ENCODE measurements around the gene TTLL11. TPM values are rescaled to one million over a fixed set of nuclear protein-coding genes. Genes with fewer than 3 reads are reported as not detected.

The TTLL11 gene
- total RNA-seq, 2 donors from 2014 or later: 2.3 to 4.2 TPM

GRCh38 chr9:122031776-122032175 lies 61.3 kb downstream of the TTLL11 start:
- no peaks in the 10 kb centered on the region for H3K9me3 ChIP-seq (ENCODE audit: control insufficient read depth, low read length, poor library complexity, severe bottlenecking)
- H3K27ac Mint-ChIP-seq: no peak overlapping the region
- peaks cover 4% of the 10 kb centered on the region for H3K4me1 Mint-ChIP-seq
- no peaks in the 10 kb centered on the region for H3K27me3 Mint-ChIP-seq
- H3K4me3 Mint-ChIP-seq: no peak overlapping the region
- H3K36me3 Mint-ChIP-seq (ENCODE audit: low read depth): peaks cover 3% of the 10 kb centered on the region
- no peak for DNase-seq
- ATAC-seq: no peak

- DNase-seq: no peak
- peaks cover 4% of the 10 kb centered on the region for H3K4me1 Mint-ChIP-seq
- H3K9me3 ChIP-seq (ENCODE audit: control insufficient read depth, low read length, poor library complexity, severe bottlenecking): no peaks in the 10 kb centered on the region
- no peaks in the 10 kb centered on the region for H3K27me3 Mint-ChIP-seq
- H3K36me3 Mint-ChIP-seq (ENCODE audit: low read depth): peaks cover 3% of the 10 kb centered on the region
- no peak overlapping the region for H3K4me3 Mint-ChIP-seq
- no peak for ATAC-seq
- no peak overlapping the region for H3K27ac Mint-ChIP-seq
Measured at GRCh38 chr9:122031157-122031556, 62.0 kb downstream of the TTLL11 start.

GRCh38 chr9:122030357-122030756 lies 62.8 kb downstream of the TTLL11 start:
- Mint-ChIP-seq H3K4me3 (no peak overlapping the region), H3K4me1 (peaks cover 4% of the 10 kb centered on the region), H3K27ac (no peak overlapping the region), H3K36me3 (ENCODE audit: low read depth) (peaks cover 5% of the 10 kb centered on the region), H3K27me3 (no peaks in the 10 kb centered on the region)
- no peaks in the 10 kb centered on the region for H3K9me3 ChIP-seq (ENCODE audit: control insufficient read depth, low read length, poor library complexity, severe bottlenecking)
- DNase-seq: no peak
- no peak for ATAC-seq

GRCh38 chr9:122029898-122030297 lies 63.2 kb downstream of the TTLL11 start:
- H3K9me3 ChIP-seq (ENCODE audit: control insufficient read depth, low read length, poor library complexity, severe bottlenecking): no peaks in the 10 kb centered on the region
- Mint-ChIP-seq H3K27me3 (no peaks in the 10 kb centered on the region), H3K36me3 (ENCODE audit: low read depth) (peaks cover 5% of the 10 kb centered on the region), H3K4me1 (peaks cover 4% of the 10 kb centered on the region), H3K4me3 (no peak overlapping the region), H3K27ac (no peak overlapping the region)
- DNase-seq (no peak), ATAC-seq (no peak)

- peaks cover 5% of the 10 kb centered on the region for H3K36me3 Mint-ChIP-seq (ENCODE audit: low read depth)
- no peak for ATAC-seq
- no peak overlapping the region for H3K4me3 Mint-ChIP-seq
- no peak for DNase-seq
- no peaks in the 10 kb centered on the region for H3K27me3 Mint-ChIP-seq
- no peaks in the 10 kb centered on the region for H3K4me1 Mint-ChIP-seq
- H3K27ac Mint-ChIP-seq: no peak overlapping the region
- no peaks in the 10 kb centered on the region for H3K9me3 ChIP-seq (ENCODE audit: control insufficient read depth, low read length, poor library complexity, severe bottlenecking)
Measured at GRCh38 chr9:122028089-122028488, 65.0 kb downstream of the TTLL11 start.

GRCh38 chr9:122020398-122020797 lies 72.7 kb downstream of the TTLL11 start:
- Mint-ChIP-seq H3K36me3 (ENCODE audit: low read depth) (peaks cover 3% of the 10 kb centered on the region), H3K4me1 (peaks cover 6% of the 10 kb centered on the region), H3K27me3 (no peaks in the 10 kb centered on the region), H3K4me3 (no peak overlapping the region), H3K27ac (no peak overlapping the region)
- DNase-seq (no peak), ATAC-seq (no peak)
- no peaks in the 10 kb centered on the region for H3K9me3 ChIP-seq (ENCODE audit: control insufficient read depth, low read length, poor library complexity, severe bottlenecking)

GRCh38 chr9:122016744-122017143 lies 76.4 kb downstream of the TTLL11 start:
- H3K9me3 ChIP-seq (ENCODE audit: control insufficient read depth, low read length, poor library complexity, severe bottlenecking): no peaks in the 10 kb centered on the region
- Mint-ChIP-seq H3K27ac (no peak overlapping the region), H3K27me3 (no peaks in the 10 kb centered on the region)

GRCh38 chr9:122016309-122016708 lies 76.8 kb downstream of the TTLL11 start:
- Mint-ChIP-seq H3K27me3 (no peaks in the 10 kb centered on the region), H3K27ac (no peak overlapping the region), H3K4me3 (no peak overlapping the region), H3K36me3 (ENCODE audit: low read depth) (peaks cover 3% of the 10 kb centered on the region), H3K4me1 (peaks cover 8% of the 10 kb centered on the region)
- H3K9me3 ChIP-seq (ENCODE audit: control insufficient read depth, low read length, poor library complexity, severe bottlenecking): no peaks in the 10 kb centered on the region
- DNase-seq (no peak), ATAC-seq (no peak)

More at GRCh38 chr9:122016744-122017143, 76.4 kb downstream of the TTLL11 start:
- Mint-ChIP-seq H3K4me1 (peaks cover 8% of the 10 kb centered on the region), H3K36me3 (ENCODE audit: low read depth) (peaks cover 3% of the 10 kb centered on the region), H3K4me3 (no peak overlapping the region)
- ATAC-seq (no peak), DNase-seq (no peak)

GRCh38 chr9:122015170-122015821 lies 77.8 kb downstream of the TTLL11 start:
- DNase-seq (no peak), ATAC-seq (no peak)
- no peaks in the 10 kb centered on the region for H3K9me3 ChIP-seq (ENCODE audit: control insufficient read depth, low read length, poor library complexity, severe bottlenecking)
- no peak overlapping the region for H3K4me3 Mint-ChIP-seq
- peaks cover 3% of the 10 kb centered on the region for H3K36me3 Mint-ChIP-seq (ENCODE audit: low read depth)
- no peaks in the 10 kb centered on the region for H3K27me3 Mint-ChIP-seq
- peaks cover 8% of the 10 kb centered on the region for H3K4me1 Mint-ChIP-seq
- no peak overlapping the region for H3K27ac Mint-ChIP-seq

- no peak for DNase-seq
- Mint-ChIP-seq H3K27ac (no peak overlapping the region), H3K4me3 (no peak overlapping the region), H3K36me3 (ENCODE audit: low read depth) (peaks cover 5% of the 10 kb centered on the region), H3K27me3 (no peaks in the 10 kb centered on the region), H3K4me1 (peaks cover 6% of the 10 kb centered on the region)
- ATAC-seq: no peak
- H3K9me3 ChIP-seq (ENCODE audit: control insufficient read depth, low read length, poor library complexity, severe bottlenecking): no peaks in the 10 kb centered on the region
Measured at GRCh38 chr9:122011818-122012498, 81.2 kb downstream of the TTLL11 start.

- no peaks in the 10 kb centered on the region for H3K27me3 Mint-ChIP-seq
- peaks cover 2% of the 10 kb centered on the region for H3K36me3 Mint-ChIP-seq (ENCODE audit: low read depth)
- no peak overlapping the region for H3K4me3 Mint-ChIP-seq
- H3K27ac Mint-ChIP-seq: no peak overlapping the region
- no peaks in the 10 kb centered on the region for H3K4me1 Mint-ChIP-seq
- ATAC-seq: no peak
- no peak for DNase-seq
- no peaks in the 10 kb centered on the region for H3K9me3 ChIP-seq (ENCODE audit: control insufficient read depth, low read length, poor library complexity, severe bottlenecking)
Measured at GRCh38 chr9:122008559-122008958, 84.5 kb downstream of the TTLL11 start.

- ATAC-seq: no peak
- no peaks in the 10 kb centered on the region for H3K4me1 Mint-ChIP-seq
Measured at GRCh38 chr9:122007837-122008236, 85.3 kb downstream of the TTLL11 start.

GRCh38 chr9:122005597-122005996 lies 87.5 kb downstream of the TTLL11 start:
- Mint-ChIP-seq H3K4me3 (no peak overlapping the region), H3K27ac (no peak overlapping the region), H3K27me3 (no peaks in the 10 kb centered on the region), H3K36me3 (ENCODE audit: low read depth) (peaks cover 2% of the 10 kb centered on the region), H3K4me1 (no peaks in the 10 kb centered on the region)
- ATAC-seq (no peak), DNase-seq (no peak)
- H3K9me3 ChIP-seq (ENCODE audit: control insufficient read depth, low read length, poor library complexity, severe bottlenecking): no peaks in the 10 kb centered on the region

More at GRCh38 chr9:122007837-122008236, 85.3 kb downstream of the TTLL11 start:
- DNase-seq: no peak
- no peak overlapping the region for H3K27ac Mint-ChIP-seq
- H3K27me3 Mint-ChIP-seq: no peaks in the 10 kb centered on the region
- peaks cover 2% of the 10 kb centered on the region for H3K36me3 Mint-ChIP-seq (ENCODE audit: low read depth)
- no peak overlapping the region for H3K4me3 Mint-ChIP-seq
- H3K9me3 ChIP-seq (ENCODE audit: control insufficient read depth, low read length, poor library complexity, severe bottlenecking): no peaks in the 10 kb centered on the region

GRCh38 chr9:122004589-122004988 lies 88.5 kb downstream of the TTLL11 start:
- no peak overlapping the region for H3K27ac Mint-ChIP-seq
- ATAC-seq: no peak
- peaks cover 2% of the 10 kb centered on the region for H3K36me3 Mint-ChIP-seq (ENCODE audit: low read depth)
- no peaks in the 10 kb centered on the region for H3K27me3 Mint-ChIP-seq
- H3K4me1 Mint-ChIP-seq: no peaks in the 10 kb centered on the region
- DNase-seq: no peak
- H3K4me3 Mint-ChIP-seq: no peak overlapping the region
- no peaks in the 10 kb centered on the region for H3K9me3 ChIP-seq (ENCODE audit: control insufficient read depth, low read length, poor library complexity, severe bottlenecking)

Data from T-helper 17 cell (primary cell).